Neural crest cell (in vitro differentiated cells): ENCODE data around the gene NTM. TPM values are rescaled to one million over a fixed set of nuclear protein-coding genes. Genes with fewer than 3 reads are reported as not detected.

Experiments used
- DNase-seq: peaks from one replicate; pipeline ENCODE4 v3.0.0; 2021; ENCODE audit warnings: low read depth, mixed read lengths, low spot score
- H3K27ac Mint-ChIP-seq: one replicate; pipeline ENCODE4 v1.8.0; 2021; ENCODE audit warnings: mild to moderate bottlenecking, mixed read lengths; ENCODE audit not compliant: unreplicated experiment
- H3K27me3 Mint-ChIP-seq: 2 replicates; pipeline ENCODE4 v1.8.0; 2021; ENCODE audit warnings: low read depth, mild to moderate bottlenecking, mixed read lengths
- H3K36me3 Mint-ChIP-seq: 2 replicates; pipeline ENCODE4 v1.8.0; 2021; ENCODE audit warnings: low read depth, mild to moderate bottlenecking, mixed read lengths
- H3K4me1 Mint-ChIP-seq: 2 replicates; pipeline ENCODE4 v1.8.0; 2021; ENCODE audit warnings: mixed read lengths
- H3K4me3 Mint-ChIP-seq: one replicate; pipeline ENCODE4 v1.8.0; 2021; ENCODE audit warnings: mild to moderate bottlenecking, mixed read lengths
- H3K9me3 Mint-ChIP-seq: 2 replicates; pipeline ENCODE4 v1.8.0; 2021; ENCODE audit warnings: mixed read lengths
- CTCF ChIP-seq: fragments of 200-600 bp; sonication (generic); conservative IDR thresholded peaks from 2 replicates; pipeline ENCODE4 v1.5.0; 2021; ENCODE audit warnings: antibody characterized with exemption, mild to moderate bottlenecking
- total RNA-seq: library from RNA; stranded (reverse); gene quantifications from 2 replicates; pipeline ENCODE4 v1.2.1, GENCODE V29; 2021

Gene NTM
- total RNA-seq, 1 donor from 2014 or later, result 11.3 TPM

- no peaks in the 10 kb centered on the region for H3K36me3 Mint-ChIP-seq
- no peaks in the 10 kb centered on the region for H3K9me3 Mint-ChIP-seq
- H3K4me1 Mint-ChIP-seq, result peaks cover 40% of the 10 kb centered on the region
- peak; percentile 47 for DNase-seq
- TF ChIP-seq CTCF, result peak; percentile 76
- no peak overlapping the region for H3K4me3 Mint-ChIP-seq
- H3K27ac Mint-ChIP-seq, result no peak overlapping the region
- no peaks in the 10 kb centered on the region for H3K27me3 Mint-ChIP-seq
Measured at GRCh38 chr11:131408025-131408640, 37.7 kb downstream of the NTM start.

- Mint-ChIP-seq H3K27ac (peak overlapping the region; percentile 38), H3K9me3 (no peaks in the 10 kb centered on the region), H3K27me3 (no peaks in the 10 kb centered on the region), H3K36me3 (no peaks in the 10 kb centered on the region), H3K4me3 (no peak overlapping the region), H3K4me1 (peaks cover 40% of the 10 kb centered on the region)
- no peak for TF ChIP-seq CTCF
- DNase-seq, result no peak
Measured at GRCh38 chr11:131409345-131409744, 38.9 kb downstream of the NTM start.

GRCh38 chr11:131411636-131412035 is 41.2 kb downstream of the NTM start:
- Mint-ChIP-seq H3K4me1 (peaks cover 40% of the 10 kb centered on the region), H3K27me3 (no peaks in the 10 kb centered on the region), H3K36me3 (no peaks in the 10 kb centered on the region), H3K4me3 (no peak overlapping the region), H3K9me3 (no peaks in the 10 kb centered on the region), H3K27ac (no peak overlapping the region)
- DNase-seq, result no peak
- TF ChIP-seq CTCF, result no peak

- no peak for TF ChIP-seq CTCF
Measured at GRCh38 chr11:131412061-131412460, 41.6 kb downstream of the NTM start.

GRCh38 chr11:131413217-131413616 is 42.8 kb downstream of the NTM start:
- Mint-ChIP-seq H3K27ac (no peak overlapping the region), H3K9me3 (no peaks in the 10 kb centered on the region), H3K4me3 (no peak overlapping the region), H3K36me3 (no peaks in the 10 kb centered on the region), H3K4me1 (peaks cover 29% of the 10 kb centered on the region), H3K27me3 (no peaks in the 10 kb centered on the region)
- TF ChIP-seq CTCF, result no peak
- DNase-seq, result no peak

More at GRCh38 chr11:131412061-131412460, 41.6 kb downstream of the NTM start:
- Mint-ChIP-seq H3K4me3 (no peak overlapping the region), H3K4me1 (peaks cover 39% of the 10 kb centered on the region), H3K9me3 (no peaks in the 10 kb centered on the region), H3K36me3 (no peaks in the 10 kb centered on the region), H3K27ac (no peak overlapping the region), H3K27me3 (no peaks in the 10 kb centered on the region)
- no peak for DNase-seq
